ENCODE measurements around the gene RABEPK.

- TF ChIP-seq CTCF (IDR thresholded peaks at IDR 0.05; ENCODE audit: insufficient read depth, low read depth, low read length) (peak; percentile 2), EZH2 (IDR thresholded peaks at IDR 0.05; ENCODE audit: insufficient read depth, low read length) (no peak)
Measured at GRCh38 chr9:125261501-125262293, 61.4 kb downstream of the RABEPK start, which contains the start of gene GAPVD1.
